Activated CD8-positive, alpha-beta T cell treated with anti-CD3 and anti-CD28 coated beads, Interleukin-2, amount 10 ng/mL, durations not matched to agents 7 days and 5 days (primary cell): Measurements from ENCODE around the gene ASB13. TPM values are rescaled to one million over a fixed set of nuclear protein-coding genes. Genes with fewer than 3 reads are reported as not detected.

ENCODE experiments used
- ATAC-seq: fragments of 150-1000 bp; cut with Tn5 transposase; one replicate; pipeline ENCODE4 v1.10.0; 2021; ENCODE audit warnings: moderate library complexity
- CTCF ChIA-PET: fragments of 350-600 bp; sonication (Branson Sonifier 250); formaldehyde crosslinking; loops from one replicate; lab custom pipeline; 2021; ENCODE audit warnings: antibody characterized with exemption; lab: Charles Lee
- POLR2A ChIA-PET: fragments of 350-600 bp; sonication (Branson Sonifier 250); formaldehyde crosslinking; loops from one replicate; lab custom pipeline; 2021; ENCODE audit warnings: antibody characterized with exemption; lab: Charles Lee
- DNase-seq: peaks from one replicate; pipeline ENCODE4 v3.0.0-alpha.2; 2020
- H3K27ac Mint-ChIP-seq: one replicate; pipeline ENCODE4 v1.8.0; 2021; ENCODE audit warnings: mild to moderate bottlenecking, mixed read lengths
- H3K27me3 Mint-ChIP-seq: one replicate; pipeline ENCODE4 v1.8.0; 2021; ENCODE audit warnings: low read depth, mixed read lengths
- H3K36me3 Mint-ChIP-seq: one replicate; pipeline ENCODE4 v1.8.0; 2021; ENCODE audit warnings: low read depth, mixed read lengths
- H3K4me1 Mint-ChIP-seq: one replicate; pipeline ENCODE4 v1.8.0; 2021; ENCODE audit warnings: low read depth, mixed read lengths
- H3K4me3 Mint-ChIP-seq: one replicate; pipeline ENCODE4 v1.8.0; 2021; ENCODE audit warnings: mild to moderate bottlenecking, mixed read lengths
- H3K9me3 Mint-ChIP-seq: one replicate; pipeline ENCODE4 v1.8.0; 2022; ENCODE audit warnings: mixed read lengths; ENCODE audit not compliant: insufficient read depth
- total RNA-seq, 2 experiments: library from RNA; stranded (reverse); gene quantifications; one replicate each; pipeline ENCODE4 v1.2.3, GENCODE V29; 2021

ASB13 gene, protein sequence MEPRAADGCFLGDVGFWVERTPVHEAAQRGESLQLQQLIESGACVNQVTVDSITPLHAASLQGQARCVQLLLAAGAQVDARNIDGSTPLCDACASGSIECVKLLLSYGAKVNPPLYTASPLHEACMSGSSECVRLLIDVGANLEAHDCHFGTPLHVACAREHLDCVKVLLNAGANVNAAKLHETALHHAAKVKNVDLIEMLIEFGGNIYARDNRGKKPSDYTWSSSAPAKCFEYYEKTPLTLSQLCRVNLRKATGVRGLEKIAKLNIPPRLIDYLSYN
- total RNA-seq: 1 to 10 TPM; 4.4 to 5.6 TPM

DNA sequence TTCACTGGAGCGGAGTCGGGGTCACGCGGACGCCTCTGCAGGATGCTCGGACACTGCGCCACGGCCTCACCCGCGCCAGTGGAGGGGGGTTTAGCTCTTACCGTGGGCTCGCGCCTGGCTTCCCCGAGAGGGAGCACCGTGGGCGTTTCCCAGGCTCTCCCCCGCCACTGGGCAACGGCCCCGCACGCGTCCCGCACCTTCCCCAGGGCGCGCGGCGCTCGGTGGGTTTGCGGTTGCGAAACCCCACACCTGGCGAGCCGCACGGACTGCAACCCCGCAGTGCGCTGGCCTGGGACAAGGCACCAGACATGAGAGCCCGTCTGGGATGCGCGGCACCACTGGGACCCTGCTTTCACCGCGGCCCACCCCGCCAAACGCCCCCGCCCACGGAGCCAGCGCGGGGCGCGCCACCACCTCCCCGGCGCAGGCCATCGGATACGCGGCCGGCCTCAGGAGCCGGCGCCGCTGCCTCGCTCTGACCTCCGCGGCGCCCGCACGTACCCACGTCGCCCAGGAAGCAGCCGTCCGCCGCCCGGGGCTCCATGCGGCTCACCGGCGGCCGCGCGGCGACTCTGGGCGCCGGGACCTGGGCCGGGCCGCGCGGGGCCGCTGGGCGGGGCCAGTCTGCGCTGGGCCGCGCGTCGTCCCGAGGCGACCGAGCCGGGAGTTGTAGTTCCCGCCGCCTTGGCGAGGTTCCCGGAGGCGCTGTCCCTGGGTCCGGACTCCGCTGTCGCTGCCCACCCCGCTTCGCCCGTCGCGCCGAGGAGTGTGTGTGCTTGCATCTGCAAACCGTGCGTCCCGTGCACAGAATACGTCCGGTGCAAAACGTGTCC lies at the start of gene ASB13:
TSS of gene ASB13 (minus strand) at position 588 of the 833 bp plus-strand sequence. CDS start at position 544, 44 bp downstream.
- peak; percentile 94 for ATAC-seq
- POLR2A ChIA-PET: no interaction called here
- Mint-ChIP-seq H3K27me3 (peaks cover 16% of the 10 kb centered on the region), H3K9me3 (no peaks in the 10 kb centered on the region), H3K4me1 (peaks cover 17% of the 10 kb centered on the region), H3K36me3 (no peaks in the 10 kb centered on the region), H3K27ac (peak within 1 kb of the TSS; percentile 86), H3K4me3 (peak within 1 kb of the TSS; percentile 85)
- CTCF ChIA-PET: interaction anchor here (1.3 kb wide), 1 partner anchor 8 kb away, joined by 3 read pairs; no protein-coding TSS in a partner anchor
- DNase-seq: peak; percentile 47

DNA sequence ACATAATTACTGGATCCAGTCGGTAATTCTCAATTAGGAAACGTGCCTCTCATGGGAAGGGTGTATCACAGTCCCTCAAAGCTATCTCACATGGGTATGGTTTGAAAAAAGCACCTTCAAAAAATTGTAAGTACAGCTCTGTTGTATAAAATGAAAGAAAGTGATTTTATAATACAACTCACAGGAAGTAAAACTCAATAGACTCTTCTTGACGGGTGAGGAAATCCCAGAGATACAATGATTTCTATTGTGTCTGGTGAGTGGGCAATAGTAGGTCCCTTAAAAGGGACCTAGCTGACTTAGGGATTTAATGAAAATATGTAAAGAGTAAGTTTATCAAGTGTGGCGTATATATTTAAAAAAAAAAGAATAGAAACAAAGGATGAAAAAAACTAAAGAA lies 45.2 kb upstream of the ASB13 start:
- ChIA-PET CTCF (interaction anchor here (0.8 to 2.2 kb wide), 3 partner anchors 9 to 25 kb away, joined by 3 to 6 read pairs (median 3); no protein-coding TSS in a partner anchor), POLR2A (interaction anchor here (1.5 to 2.1 kb wide), 3 partner anchors 19 to 23 kb away, joined by 3 to 5 read pairs (median 5); no protein-coding TSS in a partner anchor)
- Mint-ChIP-seq H3K9me3 (no peaks in the 10 kb centered on the region), H3K27ac (peak overlapping the region; percentile 39), H3K36me3 (peaks cover 10% of the 10 kb centered on the region), H3K4me1 (peaks cover 43% of the 10 kb centered on the region), H3K27me3 (no peaks in the 10 kb centered on the region), H3K4me3 (peak overlapping the region; percentile 69)
- DNase-seq: no peak
- peak; percentile 45 for ATAC-seq

DNA sequence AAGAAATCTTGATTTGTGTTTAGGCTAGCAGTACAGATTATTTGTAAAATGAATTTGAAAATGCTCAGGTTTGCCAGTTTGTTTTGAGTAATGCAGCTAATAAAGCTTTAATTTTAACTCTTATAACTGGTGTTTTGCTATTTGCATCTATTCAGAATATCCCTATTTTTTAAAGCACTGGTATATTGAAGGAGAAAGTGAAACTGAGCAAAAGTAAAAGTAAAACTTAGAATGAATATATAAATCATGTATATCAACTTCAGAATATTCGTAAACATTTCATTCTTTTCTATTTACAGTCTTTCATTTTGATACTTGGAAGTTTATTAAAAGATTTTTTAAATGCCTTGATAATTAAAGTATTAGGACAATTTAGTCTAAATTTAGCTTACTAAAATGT lies 44.5 kb upstream of the ASB13 start:
- ChIA-PET CTCF (interaction anchor here (0.7 to 2.2 kb wide), 5 partner anchors 10 to 104 kb away, joined by 3 to 7 read pairs (median 4); partner anchors contain the start of gene TASOR2), POLR2A (interaction anchor here (1.0 to 2.1 kb wide), 4 partner anchors 18 to 26 kb away, joined by 3 to 5 read pairs (median 4); partner anchors contain the start of gene TASOR2)
- H3K9me3 Mint-ChIP-seq: no peaks in the 10 kb centered on the region
- peak overlapping the region; percentile 69 for H3K4me3 Mint-ChIP-seq
- no peaks in the 10 kb centered on the region for H3K27me3 Mint-ChIP-seq
- peak; percentile 46 for ATAC-seq
- no peak for DNase-seq
- H3K27ac Mint-ChIP-seq: no peak overlapping the region
- peaks cover 43% of the 10 kb centered on the region for H3K4me1 Mint-ChIP-seq
- peaks cover 10% of the 10 kb centered on the region for H3K36me3 Mint-ChIP-seq

DNA sequence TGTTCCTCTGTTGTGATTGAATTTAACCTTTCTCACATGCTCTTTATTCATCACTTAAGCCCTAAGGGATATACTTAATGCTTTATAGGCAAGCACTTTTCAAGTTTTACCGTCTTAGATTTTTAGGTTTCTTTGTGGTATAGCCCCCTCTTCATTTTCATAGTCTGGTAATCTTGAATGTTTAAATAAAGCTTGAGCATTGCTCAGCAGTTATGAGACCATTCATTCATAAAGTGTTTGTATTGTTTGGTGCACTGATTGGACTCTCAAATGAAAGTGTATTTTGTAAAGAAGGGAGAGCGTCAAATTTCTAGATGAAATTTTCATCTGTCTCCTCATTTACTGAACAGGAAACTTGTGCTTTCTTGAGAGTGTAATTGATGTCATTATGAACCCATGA lies 43.5 kb upstream of the ASB13 start:
- H3K36me3 Mint-ChIP-seq: peaks cover 10% of the 10 kb centered on the region
- H3K27me3 Mint-ChIP-seq: no peaks in the 10 kb centered on the region
- DNase-seq (no peak), ATAC-seq (no peak)
- no peak overlapping the region for H3K4me3 Mint-ChIP-seq
- CTCF ChIA-PET: interaction anchor here (1.1 to 2.1 kb wide), 2 partner anchors 9 to 25 kb away, joined by 4 to 7 read pairs; partner anchors contain the start of gene TASOR2
- peaks cover 47% of the 10 kb centered on the region for H3K4me1 Mint-ChIP-seq
- POLR2A ChIA-PET: interaction anchor here (0.6 to 1.0 kb wide), 2 partner anchors 9 to 25 kb away, joined by 3 to 4 read pairs; partner anchors contain the start of gene TASOR2
- H3K9me3 Mint-ChIP-seq: no peaks in the 10 kb centered on the region
- H3K27ac Mint-ChIP-seq: peak overlapping the region; percentile 40

DNA sequence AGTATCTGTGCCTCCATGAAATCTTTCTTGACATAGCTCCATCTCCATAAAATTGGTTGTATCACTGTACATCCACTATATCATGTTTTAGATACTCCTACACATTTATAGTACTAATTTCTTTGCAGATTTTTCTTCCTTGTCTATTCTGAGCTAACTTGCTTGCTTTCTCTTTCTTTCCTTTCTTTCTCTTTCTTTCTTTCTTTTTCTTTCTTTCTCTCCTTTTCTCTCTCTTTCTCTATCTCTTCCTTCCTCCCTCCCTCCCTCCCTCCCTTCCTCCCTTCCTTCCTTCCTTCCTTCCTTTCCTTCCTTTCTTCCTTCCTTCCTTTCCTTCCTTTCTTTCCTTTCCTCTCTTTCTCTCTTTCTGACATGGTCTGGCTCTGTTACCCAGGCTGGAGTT lies 42.0 kb upstream of the ASB13 start:
- ATAC-seq (no peak), DNase-seq (no peak)
- H3K4me3 Mint-ChIP-seq: no peak overlapping the region
- peaks cover 8% of the 10 kb centered on the region for H3K36me3 Mint-ChIP-seq
- ChIA-PET CTCF (interaction anchor here (0.8 to 1.0 kb wide), 2 partner anchors 12 to 15 kb away, joined by 3 read pairs; no protein-coding TSS in a partner anchor), POLR2A (interaction anchor here (3.1 kb wide), 1 partner anchor 16 kb away, joined by 12 read pairs; no protein-coding TSS in a partner anchor)
- no peaks in the 10 kb centered on the region for H3K9me3 Mint-ChIP-seq
- H3K4me1 Mint-ChIP-seq: peaks cover 50% of the 10 kb centered on the region
- H3K27ac Mint-ChIP-seq: no peak overlapping the region
- no peaks in the 10 kb centered on the region for H3K27me3 Mint-ChIP-seq

DNA sequence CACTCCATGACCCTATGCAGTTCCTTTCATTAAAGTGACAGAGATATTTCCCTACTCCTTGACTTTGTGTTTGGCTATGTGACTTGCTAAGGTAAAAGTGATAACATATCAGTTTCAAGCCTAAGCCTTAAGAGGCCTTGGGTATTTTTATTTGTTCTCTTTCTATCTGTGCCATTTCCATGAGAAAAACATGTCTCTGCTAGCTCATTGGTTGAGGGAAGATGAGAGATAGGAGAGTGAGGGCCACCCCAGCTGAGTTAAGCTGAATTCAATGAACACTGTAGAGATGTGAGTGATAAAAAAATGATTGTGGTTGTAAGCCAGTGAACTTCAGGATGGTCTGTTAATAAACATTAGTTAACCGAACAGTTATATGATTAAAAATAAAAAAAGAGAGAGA lies 31.7 kb upstream of the ASB13 start:
- no peak for ATAC-seq
- H3K36me3 Mint-ChIP-seq: peaks cover 9% of the 10 kb centered on the region
- H3K4me1 Mint-ChIP-seq: peaks cover 23% of the 10 kb centered on the region
- ChIA-PET CTCF (no interaction called here), POLR2A (no interaction called here)
- no peak for DNase-seq
- H3K4me3 Mint-ChIP-seq: no peak overlapping the region
- H3K27me3 Mint-ChIP-seq: no peaks in the 10 kb centered on the region
- H3K9me3 Mint-ChIP-seq: no peaks in the 10 kb centered on the region
- H3K27ac Mint-ChIP-seq: no peak overlapping the region

DNA sequence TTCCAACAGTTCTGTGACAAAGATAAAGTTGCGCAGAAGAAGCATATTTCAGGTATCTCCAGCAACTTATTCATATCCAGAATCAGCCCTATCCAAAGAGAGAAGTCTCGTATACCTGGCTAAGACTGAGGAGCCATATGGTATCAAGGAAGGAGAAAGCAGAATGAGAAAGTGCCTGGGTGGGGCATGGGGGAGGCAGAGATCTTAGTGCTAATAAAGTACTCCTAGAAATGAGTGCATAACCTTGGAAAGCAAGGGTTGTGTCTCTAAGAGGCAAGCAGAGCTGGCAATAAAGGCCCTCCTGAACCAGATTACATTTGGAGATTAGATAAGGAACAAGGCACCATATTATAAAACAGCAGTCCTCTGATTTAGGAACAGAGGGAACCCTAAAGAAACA lies 30.9 kb upstream of the ASB13 start:
- Mint-ChIP-seq H3K27ac (no peak overlapping the region), H3K9me3 (no peaks in the 10 kb centered on the region), H3K36me3 (peaks cover 9% of the 10 kb centered on the region), H3K4me3 (no peak overlapping the region), H3K4me1 (peaks cover 26% of the 10 kb centered on the region), H3K27me3 (no peaks in the 10 kb centered on the region)
- POLR2A ChIA-PET: no interaction called here
- ATAC-seq (no peak), DNase-seq (no peak)
- CTCF ChIA-PET: no interaction called here

DNA sequence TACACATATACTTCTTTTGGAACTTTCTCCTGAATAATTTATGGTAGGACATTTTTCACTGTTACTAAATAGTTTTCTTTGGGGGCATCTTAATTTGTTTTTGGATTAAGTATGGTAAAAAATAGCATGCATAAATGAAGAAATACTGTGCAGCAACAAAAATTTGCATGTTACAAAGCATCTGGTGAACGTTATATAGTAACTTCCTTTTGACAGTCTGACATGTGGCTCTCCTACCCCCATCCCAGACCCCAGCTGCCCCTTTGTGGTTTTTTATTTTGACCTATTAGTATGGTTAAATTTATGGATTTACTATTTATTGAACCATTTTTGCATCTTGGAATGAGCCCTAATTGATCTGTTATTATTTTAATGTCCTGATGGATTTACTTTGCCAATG lies 28.2 kb upstream of the ASB13 start:
- no peak overlapping the region for H3K4me3 Mint-ChIP-seq
- CTCF ChIA-PET: interaction anchor here (0.6 kb wide), 1 partner anchor 8 kb away, joined by 3 read pairs; no protein-coding TSS in a partner anchor

DNA sequence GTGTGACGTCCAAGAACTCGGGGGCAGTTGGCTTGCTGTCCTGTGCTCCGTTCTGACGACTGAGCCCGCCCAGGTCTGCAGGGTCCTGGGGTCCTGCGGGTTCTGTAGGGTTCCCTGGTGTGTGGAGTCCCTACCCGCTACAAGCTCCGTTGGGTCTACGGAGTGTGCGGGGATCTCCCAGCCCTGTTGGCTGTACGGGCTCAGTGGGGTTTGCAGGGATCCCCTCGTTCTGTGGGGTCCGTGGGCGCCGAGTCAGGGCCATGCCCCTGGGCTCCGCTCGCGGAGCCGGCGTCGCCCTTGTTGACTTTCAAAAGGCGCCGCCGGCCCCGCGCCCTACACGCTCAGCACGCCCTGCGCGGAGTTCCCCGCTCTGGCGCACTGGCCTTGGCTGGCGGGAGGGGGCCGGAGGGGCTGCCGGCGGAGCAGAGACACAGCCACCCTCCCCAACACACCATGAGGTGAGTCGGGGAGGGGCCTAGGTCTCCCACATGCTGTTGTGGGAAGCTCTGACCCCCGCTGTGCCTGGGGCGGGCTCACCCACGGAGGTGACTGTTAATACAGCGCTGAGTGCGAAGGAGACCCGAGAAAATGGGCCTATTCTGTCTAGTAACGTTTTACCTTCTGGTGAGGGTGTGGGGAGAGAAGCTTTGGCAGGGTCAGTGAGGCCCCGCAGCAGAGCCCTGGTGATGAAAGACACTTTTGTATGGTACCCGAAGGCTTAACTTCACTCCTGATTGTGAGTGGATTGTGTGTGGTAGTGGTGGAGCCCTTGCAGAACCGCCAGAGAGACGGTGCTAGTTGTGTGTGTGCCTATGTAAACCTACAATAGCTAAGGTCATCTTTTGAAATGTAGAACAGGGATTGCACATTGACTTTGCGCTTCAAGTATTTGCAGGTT lies 26.3 kb upstream of the ASB13 start:
- Mint-ChIP-seq H3K9me3 (no peaks in the 10 kb centered on the region), H3K36me3 (peaks cover 13% of the 10 kb centered on the region), H3K27ac (peak overlapping the region; percentile 71), H3K4me3 (peak overlapping the region; percentile 74), H3K27me3 (no peaks in the 10 kb centered on the region), H3K4me1 (peaks cover 54% of the 10 kb centered on the region)
- DNase-seq (peak; percentile 70), ATAC-seq (peak; percentile 89)
- CTCF ChIA-PET: interaction anchor here (0.9 to 2.9 kb wide), 11 partner anchors 8 to 180 kb away, joined by 3 to 9 read pairs (median 4); no protein-coding TSS in a partner anchor
- POLR2A ChIA-PET: interaction anchor here (0.8 to 2.2 kb wide), 13 partner anchors 9 to 284 kb away, joined by 3 to 12 read pairs (median 5); partner anchors contain the start of genes GDI2, IL15RA and TASOR2

More for the DNA sequence above, 28.2 kb upstream of the ASB13 start:
- Mint-ChIP-seq H3K9me3 (no peaks in the 10 kb centered on the region), H3K27me3 (no peaks in the 10 kb centered on the region), H3K36me3 (peaks cover 10% of the 10 kb centered on the region), H3K27ac (no peak overlapping the region), H3K4me1 (peaks cover 46% of the 10 kb centered on the region)
- POLR2A ChIA-PET: no interaction called here
- DNase-seq: no peak
- no peak for ATAC-seq

DNA sequence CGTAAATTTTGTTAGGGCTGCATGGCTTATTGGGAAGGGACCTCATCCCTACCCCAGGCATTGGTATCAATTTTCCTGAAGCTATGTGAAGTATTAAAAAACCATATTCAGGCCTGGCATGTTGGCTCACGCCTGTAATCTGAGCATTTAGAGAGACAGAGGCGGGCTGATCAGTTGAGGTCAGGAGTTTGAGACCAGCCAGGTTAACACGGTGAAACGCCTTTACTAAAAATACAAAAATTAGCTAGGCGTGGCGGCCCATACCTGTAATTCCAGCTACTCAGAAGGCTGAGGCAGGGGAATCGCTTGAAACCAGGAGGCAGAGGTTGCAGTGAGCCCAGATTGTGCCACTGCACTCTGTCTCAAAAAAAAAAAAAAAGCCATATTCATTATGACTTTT lies 25.4 kb upstream of the ASB13 start:
- Mint-ChIP-seq H3K27me3 (no peaks in the 10 kb centered on the region), H3K9me3 (no peaks in the 10 kb centered on the region), H3K36me3 (peaks cover 10% of the 10 kb centered on the region), H3K4me1 (peaks cover 53% of the 10 kb centered on the region), H3K4me3 (peak overlapping the region; percentile 35), H3K27ac (peak overlapping the region; percentile 41)
- no peak for ATAC-seq
- CTCF ChIA-PET: interaction anchor here (1.1 to 2.9 kb wide), 6 partner anchors 9 to 75 kb away, joined by 4 to 9 read pairs (median 6); no protein-coding TSS in a partner anchor
- POLR2A ChIA-PET: interaction anchor here (0.6 to 2.2 kb wide), 7 partner anchors 16 to 285 kb away, joined by 3 to 12 read pairs (median 5); partner anchors contain the start of genes GDI2 and IL15RA
- no peak for DNase-seq
